ENCODE results near the gene MCC. TPM values are rescaled to one million over a fixed set of nuclear protein-coding genes. Genes with fewer than 3 reads are reported as not detected.

The MCC gene
- total RNA-seq, 4 donors from 2014 or later, result 1.2 to 133 (median 8.5) TPM

GRCh38 chr5:113100981-113101380 is 387.3 kb downstream of the MCC start:
- TF ChIP-seq POLR2A (IDR thresholded peaks at IDR 0.05) (no peak), CTCF (IDR thresholded peaks at IDR 0.05) (no peak)
- Histone ChIP-seq H3K4me1 (no peaks in the 10 kb centered on the region), H3K27ac (no peak overlapping the region), H3K4me3 (no peak overlapping the region), H3K27me3 (no peaks in the 10 kb centered on the region), H3K9me3 (no peaks in the 10 kb centered on the region), H3K36me3 (no peaks in the 10 kb centered on the region)
- DNase-seq, result no peak

- DNase-seq, result no peak
- no peak overlapping the region for H3K4me3 ChIP-seq
- no peak overlapping the region for H3K27ac ChIP-seq
- TF ChIP-seq POLR2A (IDR thresholded peaks at IDR 0.05) (no peak), CTCF (IDR thresholded peaks at IDR 0.05) (no peak)
- H3K36me3 ChIP-seq, result no peaks in the 10 kb centered on the region
- H3K9me3 ChIP-seq, result no peaks in the 10 kb centered on the region
- no peaks in the 10 kb centered on the region for H3K27me3 ChIP-seq
- H3K4me1 ChIP-seq, result no peaks in the 10 kb centered on the region
Measured at GRCh38 chr5:113099822-113100221, 388.4 kb downstream of the MCC start.

GRCh38 chr5:113098378-113098777 is 389.9 kb downstream of the MCC start:
- no peaks in the 10 kb centered on the region for H3K36me3 ChIP-seq
- no peak overlapping the region for H3K27ac ChIP-seq
- no peak overlapping the region for H3K4me3 ChIP-seq
- H3K4me1 ChIP-seq, result no peaks in the 10 kb centered on the region
- no peaks in the 10 kb centered on the region for H3K9me3 ChIP-seq
- no peaks in the 10 kb centered on the region for H3K27me3 ChIP-seq
- no peak for DNase-seq
- TF ChIP-seq POLR2A (IDR thresholded peaks at IDR 0.05) (no peak), CTCF (IDR thresholded peaks at IDR 0.05) (no peak)

GRCh38 chr5:113095831-113096230 is 392.4 kb downstream of the MCC start:
- no peak overlapping the region for H3K4me3 ChIP-seq
- TF ChIP-seq POLR2A (IDR thresholded peaks at IDR 0.05) (no peak), CTCF (IDR thresholded peaks at IDR 0.05) (no peak)
- H3K27me3 ChIP-seq, result no peaks in the 10 kb centered on the region
- no peak overlapping the region for H3K27ac ChIP-seq
- no peaks in the 10 kb centered on the region for H3K36me3 ChIP-seq
- DNase-seq, result no peak
- no peaks in the 10 kb centered on the region for H3K9me3 ChIP-seq
- H3K4me1 ChIP-seq, result no peaks in the 10 kb centered on the region

GRCh38 chr5:113093558-113093957 is 394.7 kb downstream of the MCC start:
- Histone ChIP-seq H3K4me3 (no peak overlapping the region), H3K36me3 (no peaks in the 10 kb centered on the region), H3K27ac (no peak overlapping the region), H3K9me3 (no peaks in the 10 kb centered on the region), H3K27me3 (no peaks in the 10 kb centered on the region), H3K4me1 (no peaks in the 10 kb centered on the region)
- DNase-seq, result no peak
- TF ChIP-seq POLR2A (IDR thresholded peaks at IDR 0.05) (no peak), CTCF (IDR thresholded peaks at IDR 0.05) (no peak)

- no peak for TF ChIP-seq POLR2A (IDR thresholded peaks at IDR 0.05)
- TF ChIP-seq CTCF (IDR thresholded peaks at IDR 0.05), result no peak
- H3K36me3 ChIP-seq, result no peaks in the 10 kb centered on the region
- DNase-seq, result no peak
Measured at GRCh38 chr5:113092683-113093082, 395.6 kb downstream of the MCC start.

More at GRCh38 chr5:113092683-113093082, 395.6 kb downstream of the MCC start:
- Histone ChIP-seq H3K27me3 (no peaks in the 10 kb centered on the region), H3K27ac (no peak overlapping the region), H3K4me3 (no peak overlapping the region), H3K4me1 (no peaks in the 10 kb centered on the region), H3K9me3 (no peaks in the 10 kb centered on the region)
